ENCODE data around the gene CADM1.
A peak's percentile ranks its signal among the peaks of the same experiment; 100 is the strongest.

The CADM1 gene

DNA sequence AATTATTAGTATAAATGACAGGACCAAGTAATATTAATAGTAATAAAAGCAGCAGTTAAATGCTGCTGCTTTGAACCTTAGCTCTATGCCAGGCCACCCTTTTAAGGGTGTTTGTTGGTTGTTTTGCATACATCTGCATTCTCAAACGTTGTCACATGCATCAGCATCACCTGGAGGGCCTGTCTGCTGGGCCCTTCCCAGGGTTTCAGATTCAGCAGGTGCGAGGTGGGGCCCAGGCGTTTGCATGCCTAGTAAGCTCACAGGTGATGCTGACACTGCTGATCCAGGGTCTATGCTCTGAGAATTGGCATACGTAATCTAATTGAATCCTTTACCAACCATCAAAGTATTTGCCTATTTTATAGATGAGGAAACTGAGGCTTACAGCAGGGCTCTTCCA, 246.5 kb downstream of the CADM1 start:
- H3K27me3 Mint-ChIP-seq (ENCODE audit: low read depth), result no peaks in the 10 kb centered on the region

DNA sequence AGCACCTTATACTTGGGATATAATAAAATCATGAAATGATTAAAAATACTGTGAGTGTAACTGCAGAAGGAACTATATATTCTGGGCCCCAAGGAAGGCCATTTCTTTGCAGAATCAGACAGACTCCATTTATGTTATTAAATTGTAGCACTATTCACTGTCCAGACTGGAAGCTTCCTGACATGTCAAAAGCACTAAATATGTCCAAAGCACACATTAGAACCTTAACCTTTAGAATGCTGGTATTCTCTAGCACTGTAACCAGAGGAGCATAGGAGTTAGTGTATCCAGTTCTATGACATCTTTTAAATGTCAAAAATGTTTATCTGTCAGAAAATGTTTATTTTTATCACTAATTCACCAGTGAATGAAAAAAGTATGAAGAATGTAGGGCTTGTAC, 246.9 kb downstream of the CADM1 start:
- no peak overlapping the region for H3K4me3 Mint-ChIP-seq
- no peaks in the 10 kb centered on the region for H3K9me3 Mint-ChIP-seq
- H3K36me3 Mint-ChIP-seq (ENCODE audit: low read depth), result no peaks in the 10 kb centered on the region
- no peak for TF ChIP-seq CTCF (IDR thresholded peaks at IDR 0.05; ENCODE audit: unreplicated experiment in 3 of 3)
- H3K27me3 Mint-ChIP-seq (ENCODE audit: low read depth), result no peaks in the 10 kb centered on the region
- H3K4me1 Mint-ChIP-seq, result peaks cover 46% of the 10 kb centered on the region
- peak overlapping the region in 2 of 3 experiments; percentile 56 to 91 for H3K27ac Mint-ChIP-seq

More for the DNA sequence above, 246.5 kb downstream of the CADM1 start:
- Mint-ChIP-seq H3K4me3 (no peak overlapping the region), H3K4me1 (peaks cover 42% of the 10 kb centered on the region), H3K36me3 (ENCODE audit: low read depth) (no peaks in the 10 kb centered on the region), H3K27ac (peak overlapping the region in 2 of 3 experiments; percentile 56 to 91), H3K9me3 (no peaks in the 10 kb centered on the region)
- no peak for TF ChIP-seq CTCF (IDR thresholded peaks at IDR 0.05; ENCODE audit: unreplicated experiment in 3 of 3)

DNA sequence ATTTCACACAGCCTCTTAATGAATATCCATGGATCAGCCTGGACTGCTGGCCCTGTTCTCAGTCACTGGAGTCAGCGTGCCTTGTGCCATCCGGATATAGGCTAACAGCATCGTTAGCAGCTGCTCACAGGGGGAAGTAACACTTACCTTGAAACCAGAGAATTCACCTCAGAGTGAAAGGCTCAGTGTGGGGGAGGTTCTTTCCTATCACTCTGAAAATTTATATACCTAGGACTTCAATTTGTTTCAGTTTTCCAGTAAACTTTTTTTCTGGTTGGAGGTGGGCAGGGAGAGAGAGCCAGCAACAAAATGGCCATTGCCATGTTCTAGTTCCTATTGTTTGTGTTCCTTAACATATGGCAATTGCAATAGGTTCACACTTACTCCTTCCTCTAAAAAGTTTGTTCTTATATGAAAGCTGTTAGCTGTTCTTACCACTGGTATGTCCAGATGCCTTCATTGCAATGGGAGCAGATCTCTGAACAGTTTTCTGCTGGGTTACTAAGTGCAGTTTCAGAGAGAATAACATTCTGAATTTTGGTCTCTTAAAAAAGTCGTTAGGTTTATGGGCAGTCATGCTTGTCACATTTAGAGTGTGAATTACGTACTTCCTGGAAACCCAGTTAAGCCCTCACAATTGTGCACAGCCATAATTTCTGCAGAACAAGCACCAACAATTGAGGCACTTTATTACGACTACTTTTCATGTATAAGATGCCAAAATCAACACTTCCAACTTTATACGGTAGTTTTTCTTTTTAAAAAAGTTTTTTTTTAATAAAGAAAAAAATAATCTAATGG, 247.6 kb downstream of the CADM1 start:
- peak overlapping the region in 1 of 3 experiments; percentile 6 for H3K4me3 Mint-ChIP-seq
- no peaks in the 10 kb centered on the region for H3K9me3 Mint-ChIP-seq
- no peak for TF ChIP-seq CTCF (IDR thresholded peaks at IDR 0.05; ENCODE audit: unreplicated experiment in 3 of 3)
- H3K27me3 Mint-ChIP-seq (ENCODE audit: low read depth), result no peaks in the 10 kb centered on the region
- H3K27ac Mint-ChIP-seq, result peak overlapping the region; percentile 42 to 91 (median 61)
- peaks cover 53% of the 10 kb centered on the region for H3K4me1 Mint-ChIP-seq
- no peaks in the 10 kb centered on the region for H3K36me3 Mint-ChIP-seq (ENCODE audit: low read depth)

DNA sequence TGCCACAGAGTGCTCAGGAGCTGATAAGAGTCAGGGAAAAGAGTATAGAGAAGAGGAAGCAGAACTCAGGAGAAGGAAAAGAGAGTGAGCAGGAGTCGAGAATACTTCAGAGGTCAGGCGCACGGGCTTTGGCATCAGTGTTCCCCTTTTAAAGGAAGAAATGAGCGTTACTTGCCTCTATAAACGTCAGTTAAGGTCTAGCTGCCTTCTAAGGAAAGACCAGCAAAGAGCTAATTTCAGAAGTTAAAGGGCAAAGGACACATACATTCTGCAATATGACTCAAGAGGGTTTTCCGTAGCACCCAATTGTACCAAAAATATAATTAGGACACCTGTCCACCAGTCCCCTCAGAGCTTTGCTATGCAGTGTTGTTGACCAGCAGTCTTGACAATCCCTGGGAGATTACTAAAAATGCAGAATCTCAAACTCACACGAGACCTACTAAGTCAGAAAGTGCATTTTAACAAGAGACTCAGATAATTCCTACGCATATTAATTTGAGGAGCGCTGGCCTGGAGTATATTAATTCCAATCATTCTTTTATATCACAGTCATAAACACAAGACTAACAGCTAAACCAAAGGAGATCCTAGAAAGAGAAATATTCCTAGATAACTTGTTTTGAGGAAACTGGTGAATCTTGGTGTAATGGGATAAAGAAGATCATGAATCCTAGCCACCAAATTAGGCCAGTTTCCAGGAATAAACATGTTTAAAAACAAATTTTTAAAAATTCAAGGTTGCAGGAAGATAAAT, 249.0 kb downstream of the CADM1 start:
- Mint-ChIP-seq H3K9me3 (no peaks in the 10 kb centered on the region), H3K27me3 (ENCODE audit: low read depth) (no peaks in the 10 kb centered on the region), H3K4me3 (no peak overlapping the region), H3K27ac (peak overlapping the region in 2 of 3 experiments; percentile 45 to 91), H3K36me3 (ENCODE audit: low read depth) (no peaks in the 10 kb centered on the region), H3K4me1 (peaks cover 60% of the 10 kb centered on the region)
- TF ChIP-seq CTCF (IDR thresholded peaks at IDR 0.05; ENCODE audit: unreplicated experiment in 3 of 3), result no peak

DNA sequence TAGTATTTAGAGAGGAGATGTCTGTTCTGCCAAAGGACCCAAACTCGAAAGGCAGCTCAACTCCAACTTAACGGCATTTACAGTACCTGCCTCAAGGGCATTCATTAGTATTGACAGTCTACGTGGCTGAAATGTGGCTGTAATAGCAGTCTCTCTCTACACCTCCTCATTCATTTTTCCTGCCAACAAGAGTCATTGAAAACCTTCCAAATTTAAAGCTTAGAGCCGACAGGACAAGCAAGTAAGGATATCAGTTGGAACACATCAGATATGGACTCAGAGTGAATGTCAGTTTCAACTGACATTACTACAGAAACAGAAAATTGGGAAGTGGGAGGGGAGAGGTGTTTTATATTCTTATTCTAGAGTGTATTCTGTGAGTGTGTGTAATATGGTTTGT, 253.1 kb downstream of the CADM1 start:
- Mint-ChIP-seq H3K4me1 (peaks cover 54% of the 10 kb centered on the region), H3K4me3 (no peak overlapping the region), H3K27ac (no peak overlapping the region), H3K27me3 (ENCODE audit: low read depth) (no peaks in the 10 kb centered on the region), H3K9me3 (no peaks in the 10 kb centered on the region), H3K36me3 (ENCODE audit: low read depth) (no peaks in the 10 kb centered on the region)
- TF ChIP-seq CTCF (IDR thresholded peaks at IDR 0.05; ENCODE audit: unreplicated experiment in 3 of 3), result no peak

Measured in nephron (organoid).